Smooth muscle cell (in vitro differentiated cells): Measurements from ENCODE around the gene EZH2. TPM values are rescaled to one million over a fixed set of nuclear protein-coding genes. Genes with fewer than 3 reads are reported as not detected.

Experiments
- DNase-seq: peaks from one replicate; lab custom pipeline; 2025; ENCODE audit not compliant: unreplicated experiment; lab: John Stamatoyannopoulos, UW
- H2AFZ ChIP-seq: fragments of 200-600 bp; sonication (generic); 2 replicates; pipeline ENCODE4 v1.6.0; 2016; ENCODE audit warnings: antibody characterized with exemption, low read depth, mild to moderate bottlenecking
- H3F3A ChIP-seq: fragments of 200-600 bp; sonication (generic); 2 replicates; pipeline ENCODE4 v1.6.0; 2017; ENCODE audit warnings: antibody characterized with exemption, low read depth
- H3K27ac ChIP-seq: fragments of 200-600 bp; sonication (generic); 2 replicates; pipeline ENCODE4 v1.5.1; 2016; ENCODE audit warnings: low read depth, mild to moderate bottlenecking
- H3K27me3 ChIP-seq: fragments of 200-600 bp; sonication (generic); 2 replicates; pipeline ENCODE4 v1.6.1; 2016; ENCODE audit warnings: low read depth, mild to moderate bottlenecking
- H3K36me3 ChIP-seq: fragments of 200-600 bp; sonication (generic); 2 replicates; pipeline ENCODE4 v1.5.1; 2016; ENCODE audit warnings: low read depth
- H3K4me1 ChIP-seq: fragments of 200-600 bp; sonication (generic); 2 replicates; pipeline ENCODE4 v1.5.1; 2016; ENCODE audit warnings: low read depth
- H3K4me2 ChIP-seq: fragments of 200-600 bp; sonication (generic); 2 replicates; pipeline ENCODE4 v1.6.0; 2016; ENCODE audit warnings: mild to moderate bottlenecking
- H3K4me3 ChIP-seq: fragments of 200-600 bp; sonication (generic); 2 replicates; pipeline ENCODE4 v1.5.1; 2016; ENCODE audit warnings: mild to moderate bottlenecking
- H3K79me2 ChIP-seq: fragments of 200-600 bp; sonication (generic); 2 replicates; pipeline ENCODE4 v1.6.0; 2016; ENCODE audit warnings: low read depth, mild to moderate bottlenecking
- H3K9ac ChIP-seq: fragments of 200-600 bp; sonication (generic); 2 replicates; pipeline ENCODE4 v1.6.0; 2016; ENCODE audit warnings: low read depth
- H3K9me3 ChIP-seq: fragments of 200-600 bp; sonication (generic); replicated peaks from 2 replicates; pipeline ENCODE4 v1.5.1; 2016; ENCODE audit warnings: low read depth
- H4K20me1 ChIP-seq: fragments of 200-600 bp; sonication (generic); 2 replicates; pipeline ENCODE4 v1.6.0; 2016; ENCODE audit warnings: low read depth
- CTCF ChIP-seq: fragments of 200-600 bp; sonication (generic); IDR thresholded peaks from 2 replicates; pipeline ENCODE4 v1.5.1; 2017; ENCODE audit warnings: borderline replicate concordance, mild to moderate bottlenecking, antibody characterized with exemption; ENCODE audit not compliant: insufficient read depth, poor library complexity, severe bottlenecking
- WGBS: methylation state at CpG from one replicate; pipeline ENCODE4 v1.1.7; 2016; ENCODE audit warnings: low lambda C conversion rate; 5-methylcytosine and 5-hydroxymethylcytosine counted together
- polyA plus RNA-seq: library from polyadenylated mRNA; unstranded; fragments of >200 nt; fragmentation: Nextera tagmentation; extraction: Ambion mirVana; gene quantifications from 2 replicates; pipeline ENCODE4 v1.2.1, GENCODE V29; 2016
- total RNA-seq: library from RNA; depleted of rRNA; stranded (reverse); fragments of >200 nt; gene quantifications from 2 replicates; pipeline ENCODE4 v1.2.3, GENCODE V29; 2014

The EZH2 gene
- total and polyA plus RNA-seq, 2 experiments from 2014 or later: 12.0 to 20.5 TPM

- 79% methylated on average over 3 of the region's 3 CpGs for WGBS
- no peak overlapping the region for H3K9ac ChIP-seq
- no peaks in the 10 kb centered on the region for H3K27me3 ChIP-seq
- H3K9me3 ChIP-seq: no peaks in the 10 kb centered on the region
- no peak overlapping the region for H2AFZ ChIP-seq
- H3K27ac ChIP-seq: no peak overlapping the region
- TF ChIP-seq CTCF: no peak
- no peak overlapping the region for H3K4me2 ChIP-seq
- no peak overlapping the region for H3K4me3 ChIP-seq
- DNase-seq: no peak
- H3K79me2 ChIP-seq: no peaks in the 10 kb centered on the region
- H4K20me1 ChIP-seq: no peaks in the 10 kb centered on the region
- no peaks in the 10 kb centered on the region for H3K4me1 ChIP-seq
- no peaks in the 10 kb centered on the region for H3F3A ChIP-seq
- no peaks in the 10 kb centered on the region for H3K36me3 ChIP-seq
Observed at GRCh38 chr7:148901178-148901577, 17.1 kb upstream of the EZH2 start.

- Histone ChIP-seq H3K27ac (no peak overlapping the region), H3K9me3 (no peaks in the 10 kb centered on the region), H4K20me1 (no peaks in the 10 kb centered on the region), H3K27me3 (no peaks in the 10 kb centered on the region), H2AFZ (no peak overlapping the region), H3K79me2 (no peaks in the 10 kb centered on the region), H3K4me1 (no peaks in the 10 kb centered on the region), H3F3A (no peaks in the 10 kb centered on the region), H3K9ac (no peak overlapping the region), H3K4me3 (no peak overlapping the region), H3K4me2 (no peak overlapping the region), H3K36me3 (no peaks in the 10 kb centered on the region)
- WGBS: 61% methylated on average over 6 of the region's 6 CpGs
- no peak for TF ChIP-seq CTCF
- no peak for DNase-seq
Observed at GRCh38 chr7:148898845-148899484, 14.9 kb upstream of the EZH2 start.

GRCh38 chr7:148894591-148894990, 10.5 kb upstream of the EZH2 start:
- no peak overlapping the region for H3K4me2 ChIP-seq

More at GRCh38 chr7:148894591-148894990, 10.5 kb upstream of the EZH2 start:
- Histone ChIP-seq H3K9ac (no peak overlapping the region), H2AFZ (no peak overlapping the region), H3K27ac (no peak overlapping the region), H3K4me1 (no peaks in the 10 kb centered on the region), H3K9me3 (no peaks in the 10 kb centered on the region), H3K4me3 (no peak overlapping the region), H3K79me2 (no peaks in the 10 kb centered on the region), H4K20me1 (no peaks in the 10 kb centered on the region), H3K27me3 (no peaks in the 10 kb centered on the region), H3K36me3 (no peaks in the 10 kb centered on the region), H3F3A (no peaks in the 10 kb centered on the region)
- TF ChIP-seq CTCF: no peak
- no peak for DNase-seq
- 81% methylated on average over 2 of the region's 2 CpGs for WGBS
